Dendritic cell treated with granulocyte-macrophage colony-stimulating factor and Interleukin-4, amounts not matched to agents 40 ng/mL and 50 ng/mL, for 4 days (primary cell): ENCODE results near the gene HOXA7.
A peak's percentile ranks its signal among the peaks of the same experiment; 100 is the strongest.

Source experiments
- H3K27ac Mint-ChIP-seq: one replicate; pipeline ENCODE4 v1.8.0; 2022; ENCODE audit warnings: mild to moderate bottlenecking, mixed read lengths
- H3K27me3 Mint-ChIP-seq: one replicate; pipeline ENCODE4 v1.8.0; 2022; ENCODE audit warnings: mild to moderate bottlenecking, mixed read lengths
- H3K36me3 Mint-ChIP-seq: one replicate; pipeline ENCODE4 v1.8.0; 2022; ENCODE audit warnings: low read depth, mixed read lengths
- H3K4me1 Mint-ChIP-seq: one replicate; pipeline ENCODE4 v1.8.0; 2022; ENCODE audit warnings: low read depth, mixed read lengths
- H3K4me3 Mint-ChIP-seq: one replicate; pipeline ENCODE4 v1.8.0; 2022; ENCODE audit warnings: mild to moderate bottlenecking, moderate library complexity, mixed read lengths
- H3K9me3 Mint-ChIP-seq: one replicate; pipeline ENCODE4 v1.8.0; 2022; ENCODE audit warnings: mixed read lengths
- intact Hi-C: fragments of 100-400 bp; cut with micrococcal nuclease; formaldehyde crosslinking; loops from one replicate; pipeline ENCODE4 v1.15.0; 2022

Gene HOXA7

GRCh38 chr7:27164367-27165088, 8.1 kb upstream of the HOXA7 start:
- no peaks in the 10 kb centered on the region for H3K9me3 Mint-ChIP-seq
- peaks cover 87% of the 10 kb centered on the region for H3K27me3 Mint-ChIP-seq
- intact Hi-C loops = loop anchor here (5.0 to 10.0 kb wide), 5 partner anchors 312 to 1302 kb away; no protein-coding TSS in a partner anchor
- peak overlapping the region; percentile 15 for H3K27ac Mint-ChIP-seq
- H3K4me1 Mint-ChIP-seq = peaks cover 71% of the 10 kb centered on the region
- H3K4me3 Mint-ChIP-seq = peak overlapping the region; percentile 71
- no peaks in the 10 kb centered on the region for H3K36me3 Mint-ChIP-seq

GRCh38 chr7:27164045-27164366, 7.5 kb upstream of the HOXA7 start:
- intact Hi-C loops = loop anchor here (5.0 to 10.0 kb wide), 4 partner anchors 312 to 1269 kb away; no protein-coding TSS in a partner anchor
- Mint-ChIP-seq H3K4me3 (peak overlapping the region; percentile 71), H3K27ac (peak overlapping the region; percentile 15), H3K36me3 (no peaks in the 10 kb centered on the region), H3K9me3 (no peaks in the 10 kb centered on the region), H3K27me3 (peaks cover 87% of the 10 kb centered on the region), H3K4me1 (peaks cover 70% of the 10 kb centered on the region)

- no peaks in the 10 kb centered on the region for H3K36me3 Mint-ChIP-seq
- H3K4me3 Mint-ChIP-seq = peak overlapping the region; percentile 71
- peaks cover 87% of the 10 kb centered on the region for H3K27me3 Mint-ChIP-seq
- intact Hi-C loops = loop anchor here (5.0 to 10.0 kb wide), 4 partner anchors 311 to 1269 kb away; no protein-coding TSS in a partner anchor
- H3K27ac Mint-ChIP-seq = no peak overlapping the region
- H3K9me3 Mint-ChIP-seq = no peaks in the 10 kb centered on the region
- H3K4me1 Mint-ChIP-seq = peaks cover 69% of the 10 kb centered on the region
Measured at GRCh38 chr7:27163288-27164044, 7.0 kb upstream of the HOXA7 start.

GRCh38 chr7:27162561-27163287, 6.2 kb upstream of the HOXA7 start:
- Mint-ChIP-seq H3K9me3 (no peaks in the 10 kb centered on the region), H3K4me3 (no peak overlapping the region), H3K4me1 (peaks cover 69% of the 10 kb centered on the region), H3K27ac (no peak overlapping the region), H3K36me3 (no peaks in the 10 kb centered on the region), H3K27me3 (peaks cover 87% of the 10 kb centered on the region)
- intact Hi-C loops = loop anchor here (5.0 to 10.0 kb wide), 4 partner anchors 310 to 1268 kb away; no protein-coding TSS in a partner anchor

GRCh38 chr7:27161721-27162560, 5.5 kb upstream of the HOXA7 start:
- peaks cover 87% of the 10 kb centered on the region for H3K27me3 Mint-ChIP-seq
- H3K4me1 Mint-ChIP-seq = peaks cover 64% of the 10 kb centered on the region
- no peak overlapping the region for H3K4me3 Mint-ChIP-seq
- no peak overlapping the region for H3K27ac Mint-ChIP-seq
- intact Hi-C loops = loop anchor here (2.0 to 10.0 kb wide), 6 partner anchors 310 to 1267 kb away; no protein-coding TSS in a partner anchor
- no peaks in the 10 kb centered on the region for H3K9me3 Mint-ChIP-seq
- no peaks in the 10 kb centered on the region for H3K36me3 Mint-ChIP-seq

- Mint-ChIP-seq H3K27me3 (peaks cover 87% of the 10 kb centered on the region), H3K4me1 (peaks cover 60% of the 10 kb centered on the region), H3K4me3 (peak overlapping the region; percentile 92), H3K9me3 (no peaks in the 10 kb centered on the region), H3K36me3 (no peaks in the 10 kb centered on the region), H3K27ac (peak overlapping the region; percentile 80)
- intact Hi-C loops = loop anchor here (2.0 to 10.0 kb wide), 6 partner anchors 309 to 1266 kb away; no protein-coding TSS in a partner anchor
Measured at GRCh38 chr7:27161214-27161720, 4.8 kb upstream of the HOXA7 start.

- no peaks in the 10 kb centered on the region for H3K36me3 Mint-ChIP-seq
- peaks cover 87% of the 10 kb centered on the region for H3K27me3 Mint-ChIP-seq
- H3K4me3 Mint-ChIP-seq = peak overlapping the region; percentile 92
- peaks cover 60% of the 10 kb centered on the region for H3K4me1 Mint-ChIP-seq
- intact Hi-C loops = loop anchor here (2.0 to 10.0 kb wide), 6 partner anchors 308 to 1266 kb away; no protein-coding TSS in a partner anchor
- peak overlapping the region; percentile 80 for H3K27ac Mint-ChIP-seq
- no peaks in the 10 kb centered on the region for H3K9me3 Mint-ChIP-seq
Measured at GRCh38 chr7:27160546-27161213, 4.2 kb upstream of the HOXA7 start.

- peak overlapping the region; percentile 92 for H3K4me3 Mint-ChIP-seq
- intact Hi-C loops = loop anchor here (2.0 to 10.0 kb wide), 6 partner anchors 308 to 1265 kb away; no protein-coding TSS in a partner anchor
- no peaks in the 10 kb centered on the region for H3K9me3 Mint-ChIP-seq
- no peaks in the 10 kb centered on the region for H3K36me3 Mint-ChIP-seq
- H3K27me3 Mint-ChIP-seq = peaks cover 87% of the 10 kb centered on the region
- no peak overlapping the region for H3K27ac Mint-ChIP-seq
- peaks cover 64% of the 10 kb centered on the region for H3K4me1 Mint-ChIP-seq
Measured at GRCh38 chr7:27160145-27160545, 3.7 kb upstream of the HOXA7 start.

- Mint-ChIP-seq H3K9me3 (no peaks in the 10 kb centered on the region), H3K27me3 (peaks cover 87% of the 10 kb centered on the region), H3K36me3 (no peaks in the 10 kb centered on the region), H3K4me1 (peaks cover 66% of the 10 kb centered on the region), H3K27ac (no peak overlapping the region), H3K4me3 (peak overlapping the region; percentile 92)
- intact Hi-C loops = loop anchor here (2.0 to 10.0 kb wide), 7 partner anchors 65 to 1265 kb away; partner anchors contain the start of gene HOXA1
Measured at GRCh38 chr7:27159266-27160144, 3.0 kb upstream of the HOXA7 start.

- H3K9me3 Mint-ChIP-seq = no peaks in the 10 kb centered on the region
- peaks cover 87% of the 10 kb centered on the region for H3K27me3 Mint-ChIP-seq
- no peak overlapping the region for H3K27ac Mint-ChIP-seq
- peak overlapping the region; percentile 25 for H3K4me3 Mint-ChIP-seq
- H3K4me1 Mint-ChIP-seq = peaks cover 62% of the 10 kb centered on the region
- H3K36me3 Mint-ChIP-seq = no peaks in the 10 kb centered on the region
- intact Hi-C loops = loop anchor here (10.0 kb wide), 1 partner anchor 64 kb away; the partner anchor contains the start of gene HOXA1
Measured at GRCh38 chr7:27158436-27159265, 2.2 kb upstream of the HOXA7 start.
